H9 (cell line): ENCODE measurements around the gene GRID1. TPM values are rescaled to one million over a fixed set of nuclear protein-coding genes. Genes with fewer than 3 reads are reported as not detected.

Source experiments
- DNase-seq: peaks from one replicate; pipeline ENCODE4 v3.0.0-alpha.2; 2017
- H2AFZ ChIP-seq: one replicate; pipeline ENCODE4 v1.6.1; 2013; ENCODE audit warnings: mild to moderate bottlenecking, low read length, control low read depth, moderate library complexity
- H2AK5ac ChIP-seq: 2 replicates; pipeline ENCODE4 v1.6.1; 2013; ENCODE audit warnings: low read length, control low read depth, mixed read lengths; ENCODE audit not compliant: insufficient read length
- H2BK120ac ChIP-seq: one replicate; pipeline ENCODE4 v1.6.1; 2013; ENCODE audit warnings: low read depth, mild to moderate bottlenecking, low read length, control low read depth, inconsistent platforms; ENCODE audit not compliant: poor library complexity, severe bottlenecking
- H2BK12ac ChIP-seq: 2 replicates; pipeline ENCODE4 v1.6.1; 2013; ENCODE audit warnings: low read length, control low read depth, mixed read lengths, low read depth; ENCODE audit not compliant: insufficient read length
- H2BK15ac ChIP-seq: 2 replicates; pipeline ENCODE4 v1.6.1; 2013; ENCODE audit warnings: low read depth, low read length, control low read depth
- H2BK20ac ChIP-seq: one replicate; pipeline ENCODE4 v1.6.1; 2013; ENCODE audit warnings: low read depth, mild to moderate bottlenecking, low read length, control low read depth, inconsistent platforms; ENCODE audit not compliant: poor library complexity, severe bottlenecking
- H2BK5ac ChIP-seq: 2 replicates; pipeline ENCODE4 v1.6.1; 2013; ENCODE audit warnings: low read length, control low read depth, mixed read lengths; ENCODE audit not compliant: insufficient read length
- H3K14ac ChIP-seq: 2 replicates; pipeline ENCODE4 v1.6.1; 2013; ENCODE audit warnings: low read length, control low read depth; ENCODE audit not compliant: insufficient read depth
- H3K18ac ChIP-seq: 2 replicates; pipeline ENCODE4 v1.6.1; 2013; ENCODE audit warnings: low read depth, mild to moderate bottlenecking, mixed read lengths, low read length, control low read depth; ENCODE audit not compliant: insufficient read length
- H3K23ac ChIP-seq: 2 replicates; pipeline ENCODE4 v1.6.1; 2013; ENCODE audit warnings: low read length, control low read depth, mixed read lengths, low read depth; ENCODE audit not compliant: insufficient read length
- H3K23me2 ChIP-seq: 2 replicates; pipeline ENCODE4 v1.6.1; 2013; ENCODE audit warnings: low read depth, mild to moderate bottlenecking, mixed read lengths, low read length, control low read depth; ENCODE audit not compliant: insufficient read length, poor library complexity, severe bottlenecking
- H3K27ac ChIP-seq: 2 replicates; pipeline ENCODE4 v1.5.1; 2013; ENCODE audit warnings: low read length, control low read depth, mixed read lengths, low read depth; ENCODE audit not compliant: insufficient read length
- H3K27me3 ChIP-seq: 2 replicates; pipeline ENCODE4 v1.6.1; 2013; ENCODE audit warnings: low read length, control low read depth, inconsistent platforms; ENCODE audit not compliant: insufficient read depth
- H3K4ac ChIP-seq: 2 replicates; pipeline ENCODE4 v1.6.1; 2013; ENCODE audit warnings: low read depth, mild to moderate bottlenecking, control low read depth, inconsistent platforms, low read length, moderate library complexity
- H3K4me1 ChIP-seq: 2 replicates; pipeline ENCODE4 v1.6.1; 2013; ENCODE audit warnings: low read length, control low read depth, inconsistent platforms; ENCODE audit not compliant: insufficient read depth
- H3K4me2 ChIP-seq: 2 replicates; pipeline ENCODE4 v1.6.1; 2013; ENCODE audit warnings: low read length, control low read depth, mixed read lengths; ENCODE audit not compliant: insufficient read length, insufficient read depth
- H3K56ac ChIP-seq: 2 replicates; pipeline ENCODE4 v1.6.1; 2013; ENCODE audit warnings: low read depth, mild to moderate bottlenecking, mixed read lengths, low read length, control low read depth; ENCODE audit not compliant: insufficient read length
- H3K79me1 ChIP-seq: 2 replicates; pipeline ENCODE4 v1.6.1; 2013; ENCODE audit warnings: low read depth, mild to moderate bottlenecking, moderate library complexity, low read length, control low read depth, inconsistent platforms; ENCODE audit not compliant: insufficient read depth, poor library complexity, severe bottlenecking
- H3K79me2 ChIP-seq: 2 replicates; pipeline ENCODE4 v1.6.1; 2013; ENCODE audit warnings: low read length, control low read depth, inconsistent platforms; ENCODE audit not compliant: insufficient read depth
- H3K9ac ChIP-seq: 2 replicates; pipeline ENCODE4 v1.6.1; 2013; ENCODE audit warnings: low read length, control low read depth, mixed read lengths; ENCODE audit not compliant: insufficient read length; ENCODE audit errors: extremely low read depth
- H3K9me3 ChIP-seq: one replicate; pipeline ENCODE4 v1.6.1; 2013; ENCODE audit warnings: low read depth, low read length, inconsistent platforms; ENCODE audit not compliant: control insufficient read depth
- H3T11ph ChIP-seq: one replicate; pipeline ENCODE4 v1.6.1; 2013; ENCODE audit warnings: mild to moderate bottlenecking, low read length, control low read depth, inconsistent platforms
- H4K20me1 ChIP-seq: one replicate; pipeline ENCODE4 v1.6.1; 2013; ENCODE audit not compliant: control insufficient read depth, insufficient read length, insufficient read depth
- H4K5ac ChIP-seq: 2 replicates; pipeline ENCODE4 v1.6.1; 2013; ENCODE audit warnings: low read depth, mild to moderate bottlenecking, mixed read lengths, low read length, control low read depth; ENCODE audit not compliant: insufficient read length
- H4K8ac ChIP-seq: replicated peaks from 2 replicates; pipeline ENCODE4 v1.6.1; 2013; ENCODE audit warnings: low read length, control low read depth, mixed read lengths, low read depth; ENCODE audit not compliant: insufficient read length
- H4K91ac ChIP-seq: 2 replicates; pipeline ENCODE4 v1.6.1; 2013; ENCODE audit warnings: low read depth, mild to moderate bottlenecking, moderate library complexity, mixed read lengths, low read length, control low read depth; ENCODE audit not compliant: insufficient read length
- H3K27ac Mint-ChIP-seq, 3 experiments: 2 replicates in 2 of 3; 3 replicates in 1 of 3; pipeline ENCODE4 v1.8.0; 2020 to 2021; ENCODE audit warnings: mixed read lengths in 3 of 3, mild to moderate bottlenecking in 1 of 3, moderate library complexity in 1 of 3
- H3K27me3 Mint-ChIP-seq: 2 replicates; pipeline ENCODE4 v1.8.0; 2021; ENCODE audit warnings: low read depth, mild to moderate bottlenecking, moderate library complexity, mixed read lengths
- H3K36me3 Mint-ChIP-seq, 3 experiments: 2 replicates in 2 of 3; 3 replicates in 1 of 3; pipeline ENCODE4 v1.8.0; 2020 to 2021; ENCODE audit warnings: low read depth in 3 of 3, mixed read lengths in 3 of 3; ENCODE audit not compliant: insufficient read depth in 1 of 3
- H3K4me1 Mint-ChIP-seq, 2 experiments: 2 replicates each; pipeline ENCODE4 v1.8.0; 2020; ENCODE audit warnings: mixed read lengths in 2 of 2
- H3K4me3 Mint-ChIP-seq, 2 experiments: 2 replicates in 1 of 2; 3 replicates in 1 of 2; pipeline ENCODE4 v1.8.0; 2020 to 2021; ENCODE audit warnings: mild to moderate bottlenecking in 2 of 2, mixed read lengths in 2 of 2, moderate library complexity in 1 of 2
- H3K9me3 Mint-ChIP-seq, 2 experiments: 2 replicates in 1 of 2; 3 replicates in 1 of 2; pipeline ENCODE4 v1.8.0; 2020; ENCODE audit warnings: mild to moderate bottlenecking in 2 of 2, mixed read lengths in 2 of 2, moderate library complexity in 1 of 2
- WGBS: extraction: QIAGEN DNeasy Blood & Tissue Kit; methylation state at CpG from one replicate; pipeline ENCODE4 v1.1.7; 2013; ENCODE audit warnings: missing lambda C conversion rate, low lambda C conversion rate, mixed read lengths; ENCODE audit not compliant: insufficient read length; ENCODE audit errors: extremely low coverage; 5-methylcytosine and 5-hydroxymethylcytosine counted together
- total RNA-seq: library from RNA; stranded (reverse); gene quantifications from 2 replicates; pipeline ENCODE4 v1.2.1, GENCODE V29; 2021
- TF ChIP-seq, protein P1 (sequence below): fragments of 200-600 bp; sonication (generic); conservative IDR thresholded peaks from 3 replicates; pipeline ENCODE4 v1.8.0; 2021; ENCODE audit warnings: antibody characterized with exemption, mild to moderate bottlenecking

GRID1 gene
- total RNA-seq, 1 experiment from 2014 or later, result 0.35 TPM

DNA sequence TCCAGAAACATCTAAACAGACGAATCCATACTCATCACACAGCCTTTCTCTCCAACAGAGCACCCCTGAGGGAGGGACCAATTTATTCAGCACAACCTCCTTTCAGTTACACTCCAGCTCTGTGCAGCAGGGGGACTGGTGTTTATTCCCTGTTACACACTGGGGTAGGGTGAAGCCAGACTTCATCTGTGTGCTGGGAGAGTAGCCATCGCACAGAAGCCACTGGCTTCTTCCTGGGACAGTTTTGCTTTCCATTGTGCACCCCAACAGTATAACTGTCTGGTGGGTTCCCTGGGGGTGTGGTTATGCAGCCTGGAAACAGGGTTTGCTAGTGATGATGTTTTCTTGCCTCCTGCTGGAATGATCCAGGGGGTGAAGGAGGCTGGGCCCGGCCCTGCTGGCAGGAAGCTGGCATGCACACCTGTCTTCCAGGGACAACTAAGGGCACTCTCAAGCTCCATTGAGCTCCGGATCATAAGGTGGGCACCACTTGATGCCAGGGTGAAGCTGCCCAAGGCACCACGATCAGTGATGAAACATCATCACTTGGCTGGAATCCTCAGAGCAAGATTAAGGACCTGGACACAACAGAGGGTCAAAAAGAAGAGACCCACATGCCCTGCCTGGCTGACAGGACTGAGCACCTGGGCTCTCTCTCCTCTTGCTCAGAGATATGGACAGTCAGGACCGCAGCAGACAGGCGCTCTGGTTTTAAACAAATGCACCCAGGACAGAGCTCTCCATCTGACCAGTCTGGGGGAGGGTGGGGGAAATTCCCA, 293.2 kb downstream of the GRID1 start:
- Histone ChIP-seq H2AFZ (no peak overlapping the region), H3T11ph (no peak overlapping the region), H4K5ac (no peak overlapping the region), H3K9me3 (no peaks in the 10 kb centered on the region), H2AK5ac (no peak overlapping the region), H3K4me2 (no peak overlapping the region), H3K79me1 (no peaks in the 10 kb centered on the region), H2BK15ac (no peak overlapping the region), H3K23ac (no peak overlapping the region), H2BK20ac (no peak overlapping the region), H2BK12ac (no peak overlapping the region), H3K18ac (no peak overlapping the region), H3K27ac (no peak overlapping the region), H3K4ac (no peak overlapping the region), H3K4me1 (no peaks in the 10 kb centered on the region), H3K14ac (no peak overlapping the region), H2BK5ac (no peak overlapping the region), H4K91ac (no peak overlapping the region), H2BK120ac (no peak overlapping the region), H4K20me1 (no peaks in the 10 kb centered on the region), H3K27me3 (no peaks in the 10 kb centered on the region), H3K79me2 (no peaks in the 10 kb centered on the region), H3K9ac (no peak overlapping the region), H3K56ac (no peak overlapping the region), H3K23me2 (no peaks in the 10 kb centered on the region), H4K8ac (no peak overlapping the region)
- H3K36me3 Mint-ChIP-seq, result no peaks in the 10 kb centered on the region; a peak in 1 of 7 replicates
- no CpG with 5 or more reads among the region's 7 CpGs for WGBS
- no peak overlapping the region for H3K27ac Mint-ChIP-seq
- H3K9me3 Mint-ChIP-seq, result no peaks in the 10 kb centered on the region; a peak in 1 of 5 replicates
- H3K4me1 Mint-ChIP-seq, result peaks cover 2% of the 10 kb centered on the region in 2 experiments
- peaks cover 2% of the 10 kb centered on the region for H3K27me3 Mint-ChIP-seq
- DNase-seq, result no peak
- TF ChIP-seq, protein P1, sequence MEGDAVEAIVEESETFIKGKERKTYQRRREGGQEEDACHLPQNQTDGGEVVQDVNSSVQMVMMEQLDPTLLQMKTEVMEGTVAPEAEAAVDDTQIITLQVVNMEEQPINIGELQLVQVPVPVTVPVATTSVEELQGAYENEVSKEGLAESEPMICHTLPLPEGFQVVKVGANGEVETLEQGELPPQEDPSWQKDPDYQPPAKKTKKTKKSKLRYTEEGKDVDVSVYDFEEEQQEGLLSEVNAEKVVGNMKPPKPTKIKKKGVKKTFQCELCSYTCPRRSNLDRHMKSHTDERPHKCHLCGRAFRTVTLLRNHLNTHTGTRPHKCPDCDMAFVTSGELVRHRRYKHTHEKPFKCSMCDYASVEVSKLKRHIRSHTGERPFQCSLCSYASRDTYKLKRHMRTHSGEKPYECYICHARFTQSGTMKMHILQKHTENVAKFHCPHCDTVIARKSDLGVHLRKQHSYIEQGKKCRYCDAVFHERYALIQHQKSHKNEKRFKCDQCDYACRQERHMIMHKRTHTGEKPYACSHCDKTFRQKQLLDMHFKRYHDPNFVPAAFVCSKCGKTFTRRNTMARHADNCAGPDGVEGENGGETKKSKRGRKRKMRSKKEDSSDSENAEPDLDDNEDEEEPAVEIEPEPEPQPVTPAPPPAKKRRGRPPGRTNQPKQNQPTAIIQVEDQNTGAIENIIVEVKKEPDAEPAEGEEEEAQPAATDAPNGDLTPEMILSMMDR, result no peak
- H3K4me3 Mint-ChIP-seq, result no peak overlapping the region
